Uterus (tissue), 4 donors: ENCODE results near the gene UTP11. TPM values are rescaled to one million over a fixed set of nuclear protein-coding genes. Genes with fewer than 3 reads are reported as not detected.

Experiments used
- DNase-seq, 2 donors: peaks; one replicate each; pipeline ENCODE4 v3.0.0-alpha.2; 2019 to 2020
- H3K27ac ChIP-seq, 2 donors: fragments of 200-600 bp; sonication (generic); 1 replicate in 1 of 2; 2 replicates in 1 of 2; pipeline ENCODE4 v1.5.1; 2016 to 2018
- H3K27me3 ChIP-seq, 2 donors: fragments of 200-600 bp; sonication (generic); one replicate each; pipeline ENCODE4 v1.5.1; 2018 to 2019; ENCODE audit warnings: control low read depth in 1 of 2
- H3K36me3 ChIP-seq, 2 donors: fragments of 200-600 bp; sonication (generic); one replicate each; pipeline ENCODE4 v1.5.1; 2019; ENCODE audit warnings: control low read depth in 1 of 2
- H3K4me1 ChIP-seq, 2 donors: fragments of 200-600 bp; sonication (generic); one replicate each; pipeline ENCODE4 v1.5.1; 2018 to 2019; ENCODE audit warnings: control low read depth in 1 of 2
- H3K4me3 ChIP-seq, 2 donors: fragments of 200-600 bp; sonication (generic); 1 replicate in 1 of 2; 2 replicates in 1 of 2; pipeline ENCODE4 v1.5.1; 2018 to 2019; ENCODE audit warnings: mild to moderate bottlenecking in 1 of 2
- H3K9me3 ChIP-seq, 2 donors: fragments of 200-600 bp; sonication (generic); one replicate each; pipeline ENCODE4 v1.5.1; 2019; ENCODE audit warnings: control low read depth in 1 of 2
- CTCF ChIP-seq, 4 experiments: fragments of 200-600 bp in 2 of 4; fragments of 450-650 bp in 2 of 4; sonication (generic) in 2 of 4; IDR thresholded peaks; one replicate each; pipeline ENCODE4 v1.5.1; 2016 to 2019; ENCODE audit warnings: antibody characterized with exemption in 4 of 4, mild to moderate bottlenecking in 2 of 4, moderate library complexity in 1 of 4
- POLR2A ChIP-seq, 2 donors: fragments of 450-650 bp; IDR thresholded peaks; one replicate each; pipeline ENCODE4 v1.6.1; 2016; ENCODE audit warnings: antibody characterized with exemption in 2 of 2, mild to moderate bottlenecking in 1 of 2, moderate library complexity in 1 of 2
- intact Hi-C: fragments of 100-400 bp; cut with DNase I; formaldehyde crosslinking; loops from one replicate; pipeline ENCODE4 v1.15.1; 2023; ENCODE audit warnings: low total_unique reads
- total RNA-seq, 4 donors: library from RNA; depleted of rRNA in 3 of 4; stranded (reverse); fragments of >200 nt in 3 of 4; gene quantifications; one replicate each; pipeline versions ENCODE4 v1.1.0 to v1.2.4, GENCODE V29; 2014 to 2023
- donor health status: DM: yes; HTN: yes; CAD: no.

UTP11 gene
- total RNA-seq, 4 donors from 2014 or later, result 8.2 to 60.3 (median 36.9) TPM

GRCh38 chr1:37978541-37978940 is 34.0 kb upstream of the UTP11 start:
- no peak overlapping the region for H3K27ac ChIP-seq
- intact Hi-C loops, result no loop called here
- H3K4me3 ChIP-seq, result no peak overlapping the region
- no peaks in the 10 kb centered on the region for H3K9me3 ChIP-seq
- no peaks in the 10 kb centered on the region for H3K36me3 ChIP-seq
- no peak for DNase-seq
- TF ChIP-seq POLR2A (IDR thresholded peaks at IDR 0.05), result no peak
- no peak for TF ChIP-seq CTCF (IDR thresholded peaks at IDR 0.05)
- no peaks in the 10 kb centered on the region for H3K4me1 ChIP-seq
- no peaks in the 10 kb centered on the region for H3K27me3 ChIP-seq

- TF ChIP-seq CTCF (IDR thresholded peaks at IDR 0.05) (no peak), POLR2A (IDR thresholded peaks at IDR 0.05) (no peak)
- Histone ChIP-seq H3K27me3 (no peaks in the 10 kb centered on the region), H3K4me1 (peaks cover 0 to 5% of the 10 kb centered on the region in 2 donors), H3K27ac (no peak overlapping the region), H3K4me3 (no peak overlapping the region), H3K9me3 (no peaks in the 10 kb centered on the region), H3K36me3 (no peaks in the 10 kb centered on the region)
- intact Hi-C loops, result no loop called here
- DNase-seq, result no peak
These were observed 29.0 kb upstream of the UTP11 start for GRCh38 chr1:37983546-37983945.

- no peaks in the 10 kb centered on the region for H3K9me3 ChIP-seq
- no peak overlapping the region for H3K27ac ChIP-seq
- peaks cover 5 to 12% of the 10 kb centered on the region in 2 donors for H3K4me1 ChIP-seq
- TF ChIP-seq CTCF (IDR thresholded peaks at IDR 0.05) (no peak), POLR2A (IDR thresholded peaks at IDR 0.05) (no peak)
- H3K27me3 ChIP-seq, result no peaks in the 10 kb centered on the region
- no peak for DNase-seq
- H3K36me3 ChIP-seq, result no peaks in the 10 kb centered on the region
- intact Hi-C loops, result no loop called here
- H3K4me3 ChIP-seq, result no peak overlapping the region
These were observed 24.9 kb upstream of the UTP11 start for GRCh38 chr1:37987679-37988078.

GRCh38 chr1:37989361-37989930 is 23.1 kb upstream of the UTP11 start:
- TF ChIP-seq POLR2A (IDR thresholded peaks at IDR 0.05), result no peak
- no peak for TF ChIP-seq CTCF (IDR thresholded peaks at IDR 0.05)
- Histone ChIP-seq H3K36me3 (no peaks in the 10 kb centered on the region), H3K9me3 (no peaks in the 10 kb centered on the region), H3K27me3 (no peaks in the 10 kb centered on the region), H3K4me1 (peaks cover 5 to 12% of the 10 kb centered on the region in 2 donors), H3K27ac (peak overlapping the region; percentile 66 to 71), H3K4me3 (peak overlapping the region; percentile 85 to 88)
- intact Hi-C loops, result no loop called here
- DNase-seq, result no peak

GRCh38 chr1:37994886-37995566 is 17.5 kb upstream of the UTP11 start:
- intact Hi-C loops, result no loop called here
- Histone ChIP-seq H3K27me3 (no peaks in the 10 kb centered on the region), H3K4me3 (peak overlapping the region; percentile 46), H3K36me3 (no peaks in the 10 kb centered on the region), H3K9me3 (no peaks in the 10 kb centered on the region), H3K4me1 (peaks cover 3 to 13% of the 10 kb centered on the region in 2 donors), H3K27ac (peak overlapping the region; percentile 94 to 97)
- no peak for DNase-seq
- TF ChIP-seq POLR2A (IDR thresholded peaks at IDR 0.05) (no peak), CTCF (IDR thresholded peaks at IDR 0.05) (no peak)
